ENCODE data around the gene GDE1. TPM values are rescaled to one million over a fixed set of nuclear protein-coding genes. Genes with fewer than 3 reads are reported as not detected.

Gene GDE1
- total RNA-seq, 1 experiment from 2014 or later, result 48.7 TPM

DNA sequence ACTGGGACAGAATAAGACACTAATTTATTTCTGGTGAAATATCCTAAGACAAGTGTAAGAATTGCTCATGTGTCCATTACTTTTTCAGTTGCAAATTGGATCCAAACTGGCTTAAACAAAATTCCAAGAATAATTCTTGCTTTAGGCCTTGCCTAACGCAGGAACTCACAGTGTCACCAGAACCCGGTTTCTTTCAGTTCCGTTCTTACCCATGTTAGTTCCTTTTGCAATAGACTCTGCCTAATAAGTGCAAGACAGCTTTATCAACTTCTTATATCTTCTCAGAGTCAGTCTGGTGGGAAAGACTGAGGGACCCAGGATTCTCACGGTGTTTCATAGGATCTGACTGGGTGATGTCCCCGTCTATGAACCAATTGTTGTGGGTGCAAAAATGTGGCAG lies 24.7 kb downstream of the GDE1 start:
- no peaks in the 10 kb centered on the region for H3K9me3 ChIP-seq
- H3K27me3 ChIP-seq (replicated peaks; ENCODE audit: control insufficient read depth, insufficient read depth, low read length), result no peaks in the 10 kb centered on the region
- TF ChIP-seq, protein P1, sequence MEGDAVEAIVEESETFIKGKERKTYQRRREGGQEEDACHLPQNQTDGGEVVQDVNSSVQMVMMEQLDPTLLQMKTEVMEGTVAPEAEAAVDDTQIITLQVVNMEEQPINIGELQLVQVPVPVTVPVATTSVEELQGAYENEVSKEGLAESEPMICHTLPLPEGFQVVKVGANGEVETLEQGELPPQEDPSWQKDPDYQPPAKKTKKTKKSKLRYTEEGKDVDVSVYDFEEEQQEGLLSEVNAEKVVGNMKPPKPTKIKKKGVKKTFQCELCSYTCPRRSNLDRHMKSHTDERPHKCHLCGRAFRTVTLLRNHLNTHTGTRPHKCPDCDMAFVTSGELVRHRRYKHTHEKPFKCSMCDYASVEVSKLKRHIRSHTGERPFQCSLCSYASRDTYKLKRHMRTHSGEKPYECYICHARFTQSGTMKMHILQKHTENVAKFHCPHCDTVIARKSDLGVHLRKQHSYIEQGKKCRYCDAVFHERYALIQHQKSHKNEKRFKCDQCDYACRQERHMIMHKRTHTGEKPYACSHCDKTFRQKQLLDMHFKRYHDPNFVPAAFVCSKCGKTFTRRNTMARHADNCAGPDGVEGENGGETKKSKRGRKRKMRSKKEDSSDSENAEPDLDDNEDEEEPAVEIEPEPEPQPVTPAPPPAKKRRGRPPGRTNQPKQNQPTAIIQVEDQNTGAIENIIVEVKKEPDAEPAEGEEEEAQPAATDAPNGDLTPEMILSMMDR (IDR thresholded peaks at IDR 0.05; ENCODE audit: insufficient read depth in 1 of 2, low read depth in 1 of 2, low read length in 1 of 2, severe bottlenecking in 1 of 2, unreplicated experiment in 1 of 2), result no peak
- H3K4me1 ChIP-seq, result no peaks in the 10 kb centered on the region
- Mint-ChIP-seq H3K27me3 (ENCODE audit: insufficient read depth, unreplicated experiment) (no peaks in the 10 kb centered on the region), H3K4me3 (ENCODE audit: unreplicated experiment) (no peak overlapping the region), H3K27ac (ENCODE audit: unreplicated experiment) (no peak overlapping the region), H3K4me1 (ENCODE audit: low read depth, unreplicated experiment) (no peaks in the 10 kb centered on the region), H3K36me3 (ENCODE audit: insufficient read depth, unreplicated experiment) (peaks cover 10% of the 10 kb centered on the region), H3K9me3 (ENCODE audit: unreplicated experiment) (no peaks in the 10 kb centered on the region)
- H3K36me3 ChIP-seq (ENCODE audit: control insufficient read depth, insufficient read depth, low read length), result no peaks in the 10 kb centered on the region
- H3K4me3 ChIP-seq (ENCODE audit: low read depth, low read length), result no peak overlapping the region
- ChIA-PET POLR2A (no interaction called here), CTCF (no interaction called here)
- DNase-seq, result no peak
- intact Hi-C loops (cut with micrococcal nuclease; ENCODE audit: unreplicated experiment), result no loop called here
- no TSS peak for BruUV-seq (replicated peaks)

- no peaks in the 10 kb centered on the region for H3K4me1 ChIP-seq
- H3K27me3 ChIP-seq (replicated peaks; ENCODE audit: control insufficient read depth, insufficient read depth, low read length), result no peaks in the 10 kb centered on the region
- no peaks in the 10 kb centered on the region for H3K27me3 Mint-ChIP-seq (ENCODE audit: insufficient read depth, unreplicated experiment)
- intact Hi-C loops (cut with micrococcal nuclease; ENCODE audit: unreplicated experiment), result no loop called here
- H3K4me3 ChIP-seq (ENCODE audit: low read depth, low read length), result no peak overlapping the region
- no TSS peak for BruUV-seq (replicated peaks)
- no peaks in the 10 kb centered on the region for H3K36me3 ChIP-seq (ENCODE audit: control insufficient read depth, insufficient read depth, low read length)
- DNase-seq, result no peak
- no peaks in the 10 kb centered on the region for H3K36me3 Mint-ChIP-seq (ENCODE audit: insufficient read depth, unreplicated experiment)
- ChIA-PET CTCF (no interaction called here), POLR2A (no interaction called here)
- H3K4me1 Mint-ChIP-seq (ENCODE audit: low read depth, unreplicated experiment), result peaks cover 10% of the 10 kb centered on the region
- no peak overlapping the region for H3K27ac Mint-ChIP-seq (ENCODE audit: unreplicated experiment)
- TF ChIP-seq, protein P1 (IDR thresholded peaks at IDR 0.05; ENCODE audit: insufficient read depth in 1 of 2, low read depth in 1 of 2, low read length in 1 of 2, severe bottlenecking in 1 of 2, unreplicated experiment in 1 of 2), result no peak
- no peaks in the 10 kb centered on the region for H3K9me3 ChIP-seq
- H3K9me3 Mint-ChIP-seq (ENCODE audit: unreplicated experiment), result no peaks in the 10 kb centered on the region
- no peak overlapping the region for H3K4me3 Mint-ChIP-seq (ENCODE audit: unreplicated experiment)
Measured at GRCh38 chr16:19490619-19491018, 31.3 kb downstream of the GDE1 start.

- DNase-seq, result no peak
- Histone ChIP-seq H3K4me3 (ENCODE audit: low read depth, low read length) (no peak overlapping the region), H3K9me3 (no peaks in the 10 kb centered on the region), H3K27me3 (replicated peaks; ENCODE audit: control insufficient read depth, insufficient read depth, low read length) (no peaks in the 10 kb centered on the region), H3K4me1 (no peaks in the 10 kb centered on the region), H3K36me3 (ENCODE audit: control insufficient read depth, insufficient read depth, low read length) (no peaks in the 10 kb centered on the region)
- Mint-ChIP-seq H3K36me3 (ENCODE audit: insufficient read depth, unreplicated experiment) (no peaks in the 10 kb centered on the region), H3K4me1 (ENCODE audit: low read depth, unreplicated experiment) (peaks cover 10% of the 10 kb centered on the region), H3K27me3 (ENCODE audit: insufficient read depth, unreplicated experiment) (no peaks in the 10 kb centered on the region), H3K27ac (ENCODE audit: unreplicated experiment) (no peak overlapping the region), H3K4me3 (ENCODE audit: unreplicated experiment) (no peak overlapping the region), H3K9me3 (ENCODE audit: unreplicated experiment) (no peaks in the 10 kb centered on the region)
- CTCF ChIA-PET, result no interaction called here
- intact Hi-C loops (cut with micrococcal nuclease; ENCODE audit: unreplicated experiment), result no loop called here
- no TSS peak for BruUV-seq (replicated peaks)
- TF ChIP-seq, protein P1 (IDR thresholded peaks at IDR 0.05; ENCODE audit: insufficient read depth in 1 of 2, low read depth in 1 of 2, low read length in 1 of 2, severe bottlenecking in 1 of 2, unreplicated experiment in 1 of 2), result no peak
- POLR2A ChIA-PET, result no interaction called here
Measured at GRCh38 chr16:19488213-19488640, 33.7 kb downstream of the GDE1 start.
